ENCODE measurements around the gene AARS2. TPM values are rescaled to one million over a fixed set of nuclear protein-coding genes. Genes with fewer than 3 reads are reported as not detected.
"Not testable (repeated sequence)": the region's sequence is repeated elsewhere in the genome, so short reads cannot be mapped to it uniquely, and the experiment has no call there.

The AARS2 gene
- total RNA-seq, 4 donors from 2014 or later, result 14.2 to 23.1 (median 17.7) TPM

GRCh38 chr6:44315516-44315915, 2.4 kb upstream of the AARS2 start:
- Histone ChIP-seq H3K36me3 (peaks cover 0 to 13% (median 11%) of the 10 kb centered on the region in 3 donors), H3K4me1 (peaks cover 0 to 15% (median 9%) of the 10 kb centered on the region in 4 donors), H3K27me3 (no peaks in the 10 kb centered on the region), H3K4me3 (no peak overlapping the region), H3K9me3 (peaks cover 0 to 3% (median 0%) of the 10 kb centered on the region in 4 donors), H3K27ac (no peak overlapping the region)
- DNase-seq (ENCODE audit: low spot score in 2 of 2), result no peak
- 79 to 80% methylated on average over 3 of the region's 3 CpGs for WGBS, 2 donors
- TF ChIP-seq EP300 (IDR thresholded peaks at IDR 0.05) (no peak), POLR2A (IDR thresholded peaks at IDR 0.05) (no peak), CTCF (IDR thresholded peaks at IDR 0.05) (no peak)

GRCh38 chr6:44314657-44315056, 1.5 kb upstream of the AARS2 start:
- Histone ChIP-seq H3K4me1 (peaks cover 0 to 15% (median 9%) of the 10 kb centered on the region in 4 donors), H3K36me3 (peaks cover 0 to 22% (median 18%) of the 10 kb centered on the region in 3 donors)
- H3K9me3 ChIP-seq; H3K4me3 ChIP-seq; H3K27me3 ChIP-seq; DNase-seq (ENCODE audit: low spot score in 2 of 2); H3K27ac ChIP-seq: not testable (repeated sequence)
- 90% methylated on average over 8 of the region's 8 CpGs for WGBS, 2 donors

- H3K27me3 ChIP-seq, result no peaks in the 10 kb centered on the region
- no peak overlapping the region for H3K4me3 ChIP-seq
- WGBS, 2 donors, result 77 to 79% methylated on average over 3 of the region's 3 CpGs
- no peaks in the 10 kb centered on the region for H3K9me3 ChIP-seq
- DNase-seq (ENCODE audit: low spot score in 2 of 2), result no peak
- TF ChIP-seq POLR2A (IDR thresholded peaks at IDR 0.05) (no peak), EP300 (IDR thresholded peaks at IDR 0.05) (no peak), CTCF (IDR thresholded peaks at IDR 0.05) (no peak)
- H3K36me3 ChIP-seq, result peaks cover 0 to 51% (median 22%) of the 10 kb centered on the region in 3 donors
- peaks cover 0 to 15% (median 9%) of the 10 kb centered on the region in 4 donors for H3K4me1 ChIP-seq
- H3K27ac ChIP-seq, result no peak overlapping the region
Observed at GRCh38 chr6:44311767-44312166, 1.4 kb downstream of the AARS2 start.

- H3K9me3 ChIP-seq, result no peaks in the 10 kb centered on the region
- H3K4me1 ChIP-seq, result peaks cover 0 to 15% (median 9%) of the 10 kb centered on the region in 4 donors
- no peak for TF ChIP-seq EP300 (IDR thresholded peaks at IDR 0.05)
- no peak for TF ChIP-seq POLR2A (IDR thresholded peaks at IDR 0.05)
- TF ChIP-seq CTCF (IDR thresholded peaks at IDR 0.05), result no peak
- no peak overlapping the region for H3K27ac ChIP-seq
- H3K4me3 ChIP-seq, result no peak overlapping the region
- H3K36me3 ChIP-seq, result peaks cover 0 to 55% (median 22%) of the 10 kb centered on the region in 3 donors
- DNase-seq (ENCODE audit: low spot score in 2 of 2), result no peak
- 75 to 80% methylated on average over 2 of the region's 2 CpGs for WGBS, 2 donors
- no peaks in the 10 kb centered on the region for H3K27me3 ChIP-seq
Observed at GRCh38 chr6:44311304-44311703, 1.8 kb downstream of the AARS2 start.

- Histone ChIP-seq H3K36me3 (peaks cover 0 to 66% (median 22%) of the 10 kb centered on the region in 3 donors), H3K27ac (no peak overlapping the region), H3K4me3 (no peak overlapping the region), H3K9me3 (no peaks in the 10 kb centered on the region), H3K4me1 (peaks cover 0 to 15% (median 9%) of the 10 kb centered on the region in 4 donors), H3K27me3 (no peaks in the 10 kb centered on the region)
- 89 to 92% methylated on average over 3 of the region's 3 CpGs for WGBS, 2 donors
- DNase-seq (ENCODE audit: low spot score in 2 of 2), result no peak
- no peak for TF ChIP-seq EP300 (IDR thresholded peaks at IDR 0.05)
- no peak for TF ChIP-seq POLR2A (IDR thresholded peaks at IDR 0.05)
- TF ChIP-seq CTCF (IDR thresholded peaks at IDR 0.05), result no peak
Observed at GRCh38 chr6:44310241-44310640, 2.9 kb downstream of the AARS2 start.

- no peak for DNase-seq (ENCODE audit: low spot score in 2 of 2)
- Histone ChIP-seq H3K4me1 (peaks cover 0 to 15% (median 9%) of the 10 kb centered on the region in 4 donors), H3K9me3 (no peaks in the 10 kb centered on the region), H3K27ac (no peak overlapping the region), H3K36me3 (peaks cover 0 to 72% (median 22%) of the 10 kb centered on the region in 3 donors), H3K4me3 (no peak overlapping the region), H3K27me3 (no peaks in the 10 kb centered on the region)
- TF ChIP-seq CTCF (IDR thresholded peaks at IDR 0.05) (no peak), EP300 (IDR thresholded peaks at IDR 0.05) (no peak), POLR2A (IDR thresholded peaks at IDR 0.05) (no peak)
Observed at GRCh38 chr6:44309631-44310030, 3.5 kb downstream of the AARS2 start.
